Small intestine (tissue), 4 donors: ENCODE measurements around the gene HMGN4. TPM values are rescaled to one million over a fixed set of nuclear protein-coding genes. Genes with fewer than 3 reads are reported as not detected.

ENCODE experiments used
- polyA plus RNA-seq, 4 donors: library from polyadenylated mRNA; stranded (reverse) in 3 of 4; unstranded in 1 of 4; fragments of 200-250 nt in 3 of 4; fragments of 120-200 nt in 1 of 4; gene quantifications; one replicate each; pipeline versions ENCODE4 v1.2.1 to v1.2.3, GENCODE V29; 2013
- donor health status: healthy with polysubstance abuse.
- donor health status: Bipolar disorder and iron deficiency.
- donor health status: healthy.

The HMGN4 gene
- polyA plus RNA-seq, 4 donors = 47.0 to 62.7 (median 59.4) TPM

Other genes starting within 250 kb of the HMGN4 start
- gene BTN3A2, start 173.2 kb upstream of the HMGN4 start, polyA plus RNA-seq = 10 to 100 TPM; 17.7 to 37.1 (median 33.2) TPM
- 1 to 10 TPM in 3 of 4 donors, under 1 TPM in 1; 0.89 to 7.1 (median 4.7) TPM for gene BTN2A2, start 155.3 kb upstream of the HMGN4 start, polyA plus RNA-seq
- gene BTN3A1, start 136.1 kb upstream of the HMGN4 start, polyA plus RNA-seq = 10 to 100 TPM in 3 of 4 donors, 1 to 10 TPM in 1; 9.2 to 44.5 (median 15.6) TPM
- 10 to 100 TPM in 3 of 4 donors, 1 to 10 TPM in 1; 8.9 to 19.6 (median 13.3) TPM for gene BTN3A3, start 97.9 kb upstream of the HMGN4 start, polyA plus RNA-seq
- gene BTN2A1, start 80.4 kb upstream of the HMGN4 start, polyA plus RNA-seq = 10 to 100 TPM; 15.4 to 25.4 (median 18.4) TPM
- gene BTN1A1, start 38.1 kb upstream of the HMGN4 start, polyA plus RNA-seq = under 1 TPM in 2 of 4 donors, not detected in 2; 0.15 to 0.48 TPM
- gene ABT1, start 58.6 kb downstream of the HMGN4 start, polyA plus RNA-seq = 10 to 100 TPM; 16.4 to 20.9 (median 17.8) TPM
- gene ZNF322, start 121.4 kb downstream of the HMGN4 start, polyA plus RNA-seq = 10 to 100 TPM in 1 of 4 donors, 1 to 10 TPM in 3; 4.7 to 25.7 (median 5.7) TPM